GM23338 (cell line): ENCODE measurements around the gene HIP1. TPM values are rescaled to one million over a fixed set of nuclear protein-coding genes. Genes with fewer than 3 reads are reported as not detected.

Experiments used
- ATAC-seq: fragments of 200-7000 bp; cut with Tn5 transposase; 3 replicates; pipeline ENCODE4 v1.9.1; 2020
- DNase-seq: peaks from one replicate; pipeline ENCODE4 v3.0.0-alpha.2; 2015; ENCODE audit warnings: low spot score
- H2AFZ ChIP-seq: fragments of 200-600 bp; sonication (generic); 2 replicates; pipeline ENCODE4 v1.8.0; 2016; ENCODE audit warnings: antibody characterized with exemption, mild to moderate bottlenecking, moderate library complexity
- H3F3A ChIP-seq: fragments of 200-600 bp; sonication (generic); replicated peaks from 2 replicates; pipeline ENCODE4 v1.8.0; 2017; ENCODE audit warnings: antibody characterized with exemption, mixed run types, low read depth
- H3K27ac ChIP-seq: fragments of 200-600 bp; sonication (generic); 2 replicates; pipeline ENCODE4 v1.6.1; 2016; ENCODE audit warnings: low read depth
- H3K27me3 ChIP-seq: fragments of 200-600 bp; sonication (generic); 2 replicates; pipeline ENCODE4 v1.8.0; 2016; ENCODE audit warnings: mild to moderate bottlenecking, mixed run types, moderate library complexity; ENCODE audit not compliant: insufficient read depth
- H3K36me3 ChIP-seq: fragments of 200-600 bp; sonication (generic); 2 replicates; pipeline ENCODE4 v1.8.0; 2016; ENCODE audit warnings: mild to moderate bottlenecking; ENCODE audit not compliant: insufficient read depth
- H3K4me1 ChIP-seq: fragments of 200-600 bp; sonication (generic); 2 replicates; pipeline ENCODE4 v1.8.0; 2016; ENCODE audit warnings: mild to moderate bottlenecking, moderate library complexity; ENCODE audit not compliant: insufficient read depth
- H3K4me2 ChIP-seq: fragments of 200-600 bp; sonication (generic); 2 replicates; pipeline ENCODE4 v1.7.1; 2017; ENCODE audit warnings: mixed run types
- H3K4me3 ChIP-seq: fragments of 200-600 bp; sonication (generic); 2 replicates; pipeline ENCODE4 v1.6.1; 2016; ENCODE audit warnings: mixed run types
- H3K79me2 ChIP-seq: fragments of 200-600 bp; sonication (generic); replicated peaks from 2 replicates; pipeline ENCODE4 v1.8.0; 2017; ENCODE audit warnings: mild to moderate bottlenecking; ENCODE audit not compliant: insufficient read depth
- H3K9me2 ChIP-seq: fragments of 200-600 bp; sonication (generic); 2 replicates; pipeline ENCODE4 v1.8.0; 2017; ENCODE audit not compliant: insufficient read depth
- H4K20me1 ChIP-seq: fragments of 200-600 bp; sonication (generic); replicated peaks from 2 replicates; pipeline ENCODE4 v1.8.0; 2017; ENCODE audit warnings: mild to moderate bottlenecking; ENCODE audit not compliant: insufficient read depth
- H3K27ac Mint-ChIP-seq: 2 replicates; pipeline ENCODE4 v1.8.0; 2020; ENCODE audit warnings: inconsistent platforms, mild to moderate bottlenecking, moderate library complexity, mixed read lengths
- H3K27me3 Mint-ChIP-seq: 3 replicates; pipeline ENCODE4 v1.8.0; 2022; ENCODE audit warnings: low read depth, mild to moderate bottlenecking, moderate library complexity, mixed read lengths, inconsistent platforms; ENCODE audit not compliant: insufficient read depth, poor library complexity
- H3K36me3 Mint-ChIP-seq: 3 replicates; pipeline ENCODE4 v1.8.0; 2021; ENCODE audit warnings: low read depth, mild to moderate bottlenecking, inconsistent platforms, moderate library complexity, mixed read lengths
- H3K4me1 Mint-ChIP-seq: 3 replicates; pipeline ENCODE4 v1.8.0; 2020; ENCODE audit warnings: mild to moderate bottlenecking, inconsistent platforms, mixed read lengths
- H3K4me3 Mint-ChIP-seq: 3 replicates; pipeline ENCODE4 v1.8.0; 2021; ENCODE audit warnings: moderate library complexity, mild to moderate bottlenecking, inconsistent platforms, mixed read lengths
- H3K9me3 Mint-ChIP-seq: 3 replicates; pipeline ENCODE4 v1.8.0; 2020; ENCODE audit warnings: moderate library complexity, mild to moderate bottlenecking, inconsistent platforms, mixed read lengths
- CREB1 ChIP-seq: fragments of 250-450 bp; sonication (Bioruptor Pico); IDR thresholded peaks from 2 replicates; pipeline ENCODE4 v1.5.0; 2020; ENCODE audit warnings: low read depth, mild to moderate bottlenecking, moderate library complexity
- ETS1 ChIP-seq: IDR thresholded peaks from 2 replicates; pipeline ENCODE4 v1.6.1; 2016; ENCODE audit warnings: antibody characterized with exemption
- EZH2 ChIP-seq: fragments of 200-600 bp; sonication (generic); IDR thresholded peaks from one replicate; pipeline ENCODE4 v1.8.0; 2017; ENCODE audit warnings: antibody characterized with exemption, mild to moderate bottlenecking, low read depth; ENCODE audit not compliant: unreplicated experiment
- EZH2phosphoT487 ChIP-seq: fragments of 200-600 bp; sonication (generic); IDR thresholded peaks from one replicate; pipeline ENCODE4 v1.8.1; 2018; ENCODE audit warnings: antibody characterized with exemption; ENCODE audit not compliant: unreplicated experiment
- JUNB ChIP-seq: IDR thresholded peaks from one replicate; pipeline ENCODE4 v1.6.1; 2016; ENCODE audit warnings: antibody characterized with exemption; ENCODE audit not compliant: unreplicated experiment
- NANOG ChIP-seq: IDR thresholded peaks from 2 replicates; pipeline ENCODE4 v1.6.1; 2016; ENCODE audit warnings: antibody characterized with exemption, borderline replicate concordance
- ZNF114 ChIP-seq: fragments of 250-450 bp; sonication (Bioruptor Pico); IDR thresholded peaks from 2 replicates; pipeline ENCODE4 v1.5.0; 2020; ENCODE audit warnings: mild to moderate bottlenecking, moderate library complexity
- ZNF462 ChIP-seq: fragments of 250-450 bp; sonication (Bioruptor Pico); IDR thresholded peaks from 2 replicates; pipeline ENCODE4 v1.5.0; 2020; ENCODE audit warnings: mild to moderate bottlenecking, moderate library complexity
- polyA plus RNA-seq: library from polyadenylated mRNA; unstranded; fragments of >200 nt; fragmentation: Nextera tagmentation; extraction: Ambion mirVana; gene quantifications from 2 replicates; pipeline ENCODE4 v1.2.1, GENCODE V29; 2016
- total RNA-seq: library from RNA; depleted of rRNA; stranded (reverse); fragments of >200 nt; shearing (Covaris generic); gene quantifications from 2 replicates; pipeline ENCODE4 v1.2.3, GENCODE V29; 2014
- TF ChIP-seq, protein P1 (sequence below), 2 experiments: fragments of 200-600 bp in 1 of 2; sonication (generic) in 1 of 2; conservative IDR thresholded peaks; 2 replicates each; pipeline versions ENCODE4 v1.5.1 to v1.6.1; 2016 to 2017; ENCODE audit warnings: antibody characterized with exemption in 2 of 2, low read depth in 2 of 2, mild to moderate bottlenecking in 2 of 2, moderate library complexity in 1 of 2

Gene HIP1
- total and polyA plus RNA-seq, 2 experiments from 2014 or later, result 24.9 to 80.8 TPM

DNA sequence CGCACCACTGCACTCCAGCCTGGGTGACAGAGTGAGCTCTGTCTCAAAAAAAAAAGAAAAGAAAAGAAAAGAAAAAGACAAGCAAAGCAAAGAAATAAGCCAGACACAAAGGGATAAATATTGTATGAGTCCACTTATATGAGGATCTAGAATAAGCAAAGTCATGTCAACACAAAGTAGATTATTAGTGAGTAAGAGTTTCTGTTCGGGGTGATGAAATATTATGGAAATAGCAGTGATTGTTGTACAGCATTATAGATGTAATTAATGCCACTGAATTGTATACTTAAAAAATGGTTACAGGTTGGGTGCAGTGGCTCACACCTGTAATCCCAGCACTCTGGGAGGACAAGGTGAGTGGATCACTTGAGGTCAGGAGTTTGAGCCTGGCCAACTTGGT is 83.2 kb downstream of the HIP1 start:
- Mint-ChIP-seq H3K36me3 (0 out of 3 replicates have a peak, but pooled peaks cover 3% of the 10 kb centered on the region), H3K27ac (no peak overlapping the region), H3K9me3 (no peaks in the 10 kb centered on the region; the same call in 2 of the 3 replicates), H3K4me1 (peaks cover 7% of the 10 kb centered on the region), H3K4me3 (no peak overlapping the region), H3K27me3 (no peaks in the 10 kb centered on the region)
- ATAC-seq (no peak), DNase-seq (no peak)
- H4K20me1 ChIP-seq, result no peaks in the 10 kb centered on the region
- H3K79me2 ChIP-seq, result no peaks in the 10 kb centered on the region
- H3K4me2 ChIP-seq, result no peak overlapping the region
- no peaks in the 10 kb centered on the region for H3K9me2 ChIP-seq
- H3K27ac ChIP-seq, result no peak overlapping the region
- no peaks in the 10 kb centered on the region for H3F3A ChIP-seq
- no peaks in the 10 kb centered on the region for H3K27me3 ChIP-seq
- no peak overlapping the region for H2AFZ ChIP-seq
- H3K4me1 ChIP-seq, result peaks cover 3% of the 10 kb centered on the region
- TF ChIP-seq EZH2, result no peak
- no peak for TF ChIP-seq EZH2phosphoT487
- TF ChIP-seq NANOG, result no peak
- TF ChIP-seq, protein P1, sequence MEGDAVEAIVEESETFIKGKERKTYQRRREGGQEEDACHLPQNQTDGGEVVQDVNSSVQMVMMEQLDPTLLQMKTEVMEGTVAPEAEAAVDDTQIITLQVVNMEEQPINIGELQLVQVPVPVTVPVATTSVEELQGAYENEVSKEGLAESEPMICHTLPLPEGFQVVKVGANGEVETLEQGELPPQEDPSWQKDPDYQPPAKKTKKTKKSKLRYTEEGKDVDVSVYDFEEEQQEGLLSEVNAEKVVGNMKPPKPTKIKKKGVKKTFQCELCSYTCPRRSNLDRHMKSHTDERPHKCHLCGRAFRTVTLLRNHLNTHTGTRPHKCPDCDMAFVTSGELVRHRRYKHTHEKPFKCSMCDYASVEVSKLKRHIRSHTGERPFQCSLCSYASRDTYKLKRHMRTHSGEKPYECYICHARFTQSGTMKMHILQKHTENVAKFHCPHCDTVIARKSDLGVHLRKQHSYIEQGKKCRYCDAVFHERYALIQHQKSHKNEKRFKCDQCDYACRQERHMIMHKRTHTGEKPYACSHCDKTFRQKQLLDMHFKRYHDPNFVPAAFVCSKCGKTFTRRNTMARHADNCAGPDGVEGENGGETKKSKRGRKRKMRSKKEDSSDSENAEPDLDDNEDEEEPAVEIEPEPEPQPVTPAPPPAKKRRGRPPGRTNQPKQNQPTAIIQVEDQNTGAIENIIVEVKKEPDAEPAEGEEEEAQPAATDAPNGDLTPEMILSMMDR (conservative IDR thresholded peaks at IDR 0.05; ENCODE audit: low read depth in 2 of 2), result no peak
- no peak for TF ChIP-seq ZNF114 (CRISPR knock-in tag)
- TF ChIP-seq CREB1 (CRISPR knock-in tag), result no peak
- H3K4me3 ChIP-seq, result no peak overlapping the region
- H3K36me3 ChIP-seq, result no peaks in the 10 kb centered on the region

DNA sequence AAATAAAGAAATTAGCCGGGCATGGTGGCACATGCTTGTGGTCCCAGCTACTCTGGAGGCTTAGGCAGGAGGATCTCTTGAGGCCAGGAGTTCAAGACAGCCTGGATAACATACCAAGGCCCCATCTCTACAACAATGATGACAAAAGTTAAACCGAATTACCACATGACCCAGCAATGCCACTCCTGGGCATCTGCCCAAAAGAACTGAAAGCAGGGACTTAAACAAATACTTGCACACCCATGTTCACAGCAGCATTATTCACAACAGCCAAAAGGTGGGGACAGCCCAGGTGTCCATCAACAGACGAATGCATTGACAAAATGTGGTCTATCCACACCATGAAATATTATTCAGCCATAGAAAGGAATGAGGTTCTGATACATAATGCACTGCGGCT is 83.9 kb downstream of the HIP1 start:
- no peak for DNase-seq
- no peaks in the 10 kb centered on the region for H3K27me3 ChIP-seq
- no peak overlapping the region for H3K4me3 ChIP-seq
- Mint-ChIP-seq H3K27ac (no peak overlapping the region), H3K4me1 (peaks cover 12% of the 10 kb centered on the region), H3K9me3 (no peaks in the 10 kb centered on the region; the same call in 2 of the 3 replicates), H3K4me3 (no peak overlapping the region), H3K36me3 (0 out of 3 replicates have a peak, but pooled peaks cover 3% of the 10 kb centered on the region), H3K27me3 (no peaks in the 10 kb centered on the region)
- H3K79me2 ChIP-seq, result no peaks in the 10 kb centered on the region
- H3K9me2 ChIP-seq, result no peaks in the 10 kb centered on the region
- ATAC-seq, result no peak
- TF ChIP-seq EZH2 (no peak), ZNF462 (CRISPR knock-in tag) (no peak), JUNB (no peak), ETS1 (no peak)
- peaks cover 10% of the 10 kb centered on the region for H3K4me1 ChIP-seq
- no peaks in the 10 kb centered on the region for H3K36me3 ChIP-seq
- no peak overlapping the region for H3K4me2 ChIP-seq
- H2AFZ ChIP-seq, result no peak overlapping the region
- H4K20me1 ChIP-seq, result no peaks in the 10 kb centered on the region
- no peaks in the 10 kb centered on the region for H3F3A ChIP-seq
- H3K27ac ChIP-seq, result no peak overlapping the region
